Neural progenitor cell (in vitro differentiated cells): ENCODE measurements around the gene CEP78. TPM values are rescaled to one million over a fixed set of nuclear protein-coding genes. Genes with fewer than 3 reads are reported as not detected.

ENCODE experiments used
- DNase-seq: peaks from one replicate; pipeline ENCODE4 v3.0.0-alpha.2; 2016; ENCODE audit warnings: low spot score
- H2AFZ ChIP-seq: fragments of 200-600 bp; sonication (generic); replicated peaks from 2 replicates; pipeline ENCODE4 v1.6.1; 2016; ENCODE audit warnings: antibody characterized with exemption
- H3F3A ChIP-seq: fragments of 200-600 bp; sonication (generic); 2 replicates; pipeline ENCODE4 v1.6.1; 2016; ENCODE audit warnings: antibody characterized with exemption, low read depth
- H3K27ac ChIP-seq: fragments of 200-600 bp; sonication (generic); 2 replicates; pipeline ENCODE4 v1.5.1; 2016; ENCODE audit warnings: mild to moderate bottlenecking
- H3K27me3 ChIP-seq: fragments of 200-600 bp; sonication (generic); 2 replicates; pipeline ENCODE4 v1.6.1; 2016; ENCODE audit warnings: mild to moderate bottlenecking, moderate library complexity
- H3K36me3 ChIP-seq: fragments of 200-600 bp; sonication (generic); 2 replicates; pipeline ENCODE4 v1.5.1; 2016
- H3K4me1 ChIP-seq: fragments of 200-600 bp; sonication (generic); 2 replicates; pipeline ENCODE4 v1.6.1; 2016; ENCODE audit warnings: mixed run types
- H3K4me2 ChIP-seq: fragments of 200-600 bp; sonication (generic); 2 replicates; pipeline ENCODE4 v1.6.1; 2016
- H3K4me3 ChIP-seq: fragments of 200-600 bp; sonication (generic); 2 replicates; pipeline ENCODE4 v1.5.1; 2016
- H3K79me2 ChIP-seq: fragments of 200-600 bp; sonication (generic); 2 replicates; pipeline ENCODE4 v1.6.1; 2016; ENCODE audit warnings: low read depth
- H3K9ac ChIP-seq: fragments of 200-600 bp; sonication (generic); 2 replicates; pipeline ENCODE4 v1.6.1; 2016
- H3K9me3 ChIP-seq: fragments of 200-600 bp; sonication (generic); 2 replicates; pipeline ENCODE4 v1.5.1; 2016; ENCODE audit warnings: low read depth
- H4K20me1 ChIP-seq: fragments of 200-600 bp; sonication (generic); 2 replicates; pipeline ENCODE4 v1.6.1; 2016; ENCODE audit warnings: low read depth
- H3K27ac Mint-ChIP-seq: 3 replicates; pipeline ENCODE4 v1.8.0; 2021; ENCODE audit warnings: mixed read lengths
- H3K27me3 Mint-ChIP-seq: 2 replicates; pipeline ENCODE4 v1.8.0; 2022; ENCODE audit warnings: low read depth, mild to moderate bottlenecking, inconsistent platforms, moderate library complexity, mixed read lengths; ENCODE audit not compliant: insufficient read depth
- H3K36me3 Mint-ChIP-seq: 3 replicates; pipeline ENCODE4 v1.8.0; 2021; ENCODE audit warnings: mixed read lengths
- H3K4me1 Mint-ChIP-seq: 3 replicates; pipeline ENCODE4 v1.8.0; 2021; ENCODE audit warnings: mixed read lengths
- H3K4me3 Mint-ChIP-seq: 3 replicates; pipeline ENCODE4 v1.8.0; 2021; ENCODE audit warnings: mild to moderate bottlenecking, moderate library complexity, mixed read lengths
- H3K9me3 Mint-ChIP-seq: 3 replicates; pipeline ENCODE4 v1.8.0; 2020; ENCODE audit warnings: mixed read lengths
- CTCF ChIP-seq: fragments of 200-600 bp; sonication (generic); IDR thresholded peaks from 2 replicates; pipeline ENCODE4 v1.5.1; 2017; ENCODE audit warnings: antibody characterized with exemption, mild to moderate bottlenecking
- EZH2 ChIP-seq: fragments of 200-600 bp; sonication (generic); IDR thresholded peaks from 2 replicates; pipeline ENCODE4 v1.6.1; 2017; ENCODE audit warnings: antibody characterized with exemption, mild to moderate bottlenecking, moderate library complexity
- EZH2phosphoT487 ChIP-seq: fragments of 200-600 bp; sonication (generic); IDR thresholded peaks from 2 replicates; pipeline ENCODE4 v1.6.1; 2017; ENCODE audit warnings: antibody characterized with exemption
- total RNA-seq: library from RNA; depleted of rRNA; stranded (reverse); fragments of >200 nt; gene quantifications from 2 replicates; pipeline ENCODE4 v1.2.3, GENCODE V29; 2015; ENCODE audit warnings: low replicate concordance

The CEP78 gene
- total RNA-seq, 1 donor from 2014 or later: 122 TPM

GRCh38 chr9:78311886-78312524 is 76.1 kb downstream of the CEP78 start:
- Histone ChIP-seq H3K36me3 (peaks cover 4% of the 10 kb centered on the region), H3F3A (peaks cover 5% of the 10 kb centered on the region), H3K4me2 (no peak overlapping the region), H3K4me1 (no peaks in the 10 kb centered on the region), H3K27me3 (no peaks in the 10 kb centered on the region), H3K4me3 (no peak overlapping the region), H4K20me1 (peaks cover 19% of the 10 kb centered on the region), H3K27ac (no peak overlapping the region), H3K9me3 (no peaks in the 10 kb centered on the region), H3K79me2 (peaks cover 55% of the 10 kb centered on the region), H3K9ac (no peak overlapping the region), H2AFZ (no peak overlapping the region)
- DNase-seq: no peak
- H3K9me3 Mint-ChIP-seq: no peaks in the 10 kb centered on the region
- peaks cover 46% of the 10 kb centered on the region for H3K36me3 Mint-ChIP-seq
- H3K27me3 Mint-ChIP-seq: peaks cover 6% of the 10 kb centered on the region
- peak overlapping the region; percentile 48 for H3K4me3 Mint-ChIP-seq
- TF ChIP-seq EZH2: no peak
- no peak for TF ChIP-seq CTCF
- no peak for TF ChIP-seq EZH2phosphoT487
- H3K4me1 Mint-ChIP-seq: peaks cover 30% of the 10 kb centered on the region
- peak overlapping the region; percentile 98 for H3K27ac Mint-ChIP-seq

GRCh38 chr9:78314550-78314949 is 78.7 kb downstream of the CEP78 start:
- H3K4me1 Mint-ChIP-seq: peaks cover 30% of the 10 kb centered on the region
- H2AFZ ChIP-seq: no peak overlapping the region
- H3K79me2 ChIP-seq: peaks cover 41% of the 10 kb centered on the region
- no peak for DNase-seq
- H3K4me3 ChIP-seq: no peak overlapping the region
- no peak for TF ChIP-seq EZH2
- TF ChIP-seq CTCF: no peak
- no peak for TF ChIP-seq EZH2phosphoT487
- H3K9ac ChIP-seq: no peak overlapping the region
- H3K9me3 ChIP-seq: no peaks in the 10 kb centered on the region
- peaks cover 13% of the 10 kb centered on the region for H3F3A ChIP-seq
- H3K27ac Mint-ChIP-seq: peak overlapping the region; percentile 42
- peak overlapping the region; percentile 4 for H3K4me3 Mint-ChIP-seq
- H3K4me2 ChIP-seq: no peak overlapping the region
- peak overlapping the region; percentile 20 for H3K27ac ChIP-seq
- H3K36me3 Mint-ChIP-seq: peaks cover 58% of the 10 kb centered on the region
- H3K4me1 ChIP-seq: no peaks in the 10 kb centered on the region
- H3K9me3 Mint-ChIP-seq: no peaks in the 10 kb centered on the region
- H4K20me1 ChIP-seq: peaks cover 15% of the 10 kb centered on the region
- no peaks in the 10 kb centered on the region for H3K27me3 ChIP-seq
- peaks cover 4% of the 10 kb centered on the region for H3K27me3 Mint-ChIP-seq
- peaks cover 20% of the 10 kb centered on the region for H3K36me3 ChIP-seq

- Mint-ChIP-seq H3K9me3 (no peaks in the 10 kb centered on the region), H3K4me1 (peaks cover 25% of the 10 kb centered on the region), H3K27me3 (peaks cover 4% of the 10 kb centered on the region), H3K4me3 (peak overlapping the region; percentile 4), H3K36me3 (peaks cover 61% of the 10 kb centered on the region), H3K27ac (no peak overlapping the region)
- Histone ChIP-seq H3K27ac (no peak overlapping the region), H3K4me2 (no peak overlapping the region), H3F3A (peaks cover 9% of the 10 kb centered on the region), H3K36me3 (peaks cover 20% of the 10 kb centered on the region), H3K9ac (no peak overlapping the region), H3K4me3 (no peak overlapping the region), H3K79me2 (peaks cover 34% of the 10 kb centered on the region), H2AFZ (no peak overlapping the region), H3K4me1 (no peaks in the 10 kb centered on the region), H3K27me3 (no peaks in the 10 kb centered on the region), H3K9me3 (no peaks in the 10 kb centered on the region), H4K20me1 (peaks cover 10% of the 10 kb centered on the region)
- DNase-seq: no peak
- TF ChIP-seq EZH2phosphoT487 (no peak), EZH2 (no peak)
These were observed 79.3 kb downstream of the CEP78 start for GRCh38 chr9:78314953-78315870.
